ENCODE measurements around the gene DDIAS. TPM values are rescaled to one million over a fixed set of nuclear protein-coding genes. Genes with fewer than 3 reads are reported as not detected.

The DDIAS gene
- total RNA-seq, 1 experiment from 2014 or later = 12.4 TPM

DNA sequence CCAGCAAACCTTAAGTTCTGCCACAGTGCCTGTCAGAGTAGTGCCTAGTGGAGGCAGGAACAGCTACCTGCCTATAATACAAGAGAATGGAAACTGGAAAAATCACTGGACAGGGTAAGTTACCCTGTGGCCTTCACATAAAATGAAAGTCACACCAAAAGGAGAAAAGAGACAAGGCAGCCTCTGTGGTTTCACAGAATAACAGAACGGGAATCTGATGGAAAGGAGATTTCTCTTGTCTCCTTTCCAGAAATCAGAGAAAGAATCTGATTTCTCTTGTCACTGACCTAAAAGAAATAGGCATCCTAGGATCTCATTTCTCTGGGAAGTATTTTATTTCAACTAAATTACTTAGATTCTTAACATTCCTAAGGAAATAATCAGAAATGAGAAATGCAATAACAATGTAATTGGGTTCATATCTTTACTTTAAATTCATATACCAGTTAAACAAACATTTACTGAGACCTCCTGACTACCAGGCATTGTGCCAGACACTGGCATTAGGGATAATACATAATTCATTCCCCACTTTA lies 42.9 kb upstream of the DDIAS start:
- H3K36me3 ChIP-seq (ENCODE audit: low read depth) = no peaks in the 10 kb centered on the region
- no peaks in the 10 kb centered on the region for H3K79me2 ChIP-seq (ENCODE audit: low read depth)
- TF ChIP-seq, protein P1, sequence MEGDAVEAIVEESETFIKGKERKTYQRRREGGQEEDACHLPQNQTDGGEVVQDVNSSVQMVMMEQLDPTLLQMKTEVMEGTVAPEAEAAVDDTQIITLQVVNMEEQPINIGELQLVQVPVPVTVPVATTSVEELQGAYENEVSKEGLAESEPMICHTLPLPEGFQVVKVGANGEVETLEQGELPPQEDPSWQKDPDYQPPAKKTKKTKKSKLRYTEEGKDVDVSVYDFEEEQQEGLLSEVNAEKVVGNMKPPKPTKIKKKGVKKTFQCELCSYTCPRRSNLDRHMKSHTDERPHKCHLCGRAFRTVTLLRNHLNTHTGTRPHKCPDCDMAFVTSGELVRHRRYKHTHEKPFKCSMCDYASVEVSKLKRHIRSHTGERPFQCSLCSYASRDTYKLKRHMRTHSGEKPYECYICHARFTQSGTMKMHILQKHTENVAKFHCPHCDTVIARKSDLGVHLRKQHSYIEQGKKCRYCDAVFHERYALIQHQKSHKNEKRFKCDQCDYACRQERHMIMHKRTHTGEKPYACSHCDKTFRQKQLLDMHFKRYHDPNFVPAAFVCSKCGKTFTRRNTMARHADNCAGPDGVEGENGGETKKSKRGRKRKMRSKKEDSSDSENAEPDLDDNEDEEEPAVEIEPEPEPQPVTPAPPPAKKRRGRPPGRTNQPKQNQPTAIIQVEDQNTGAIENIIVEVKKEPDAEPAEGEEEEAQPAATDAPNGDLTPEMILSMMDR (conservative IDR thresholded peaks at IDR 0.05) = no peak
- no peak for TF ChIP-seq EZH2 (IDR thresholded peaks at IDR 0.05; ENCODE audit: low read depth)
- BruUV-seq (replicated peaks) = no TSS peak
- DNase-seq = peak; percentile 41 to 91
- peak overlapping the region; percentile 3; the same call in 1 of the 2 replicates for H3K4me3 ChIP-seq
- peaks cover 35% of the 10 kb centered on the region for H3K4me1 ChIP-seq (replicated peaks; ENCODE audit: insufficient read depth)
- H2AFZ ChIP-seq = peak overlapping the region; percentile 45; the same call in 1 of the 2 replicates
- CTCF ChIA-PET = no interaction called here
- H3K9me2 ChIP-seq (ENCODE audit: insufficient read depth) = no peaks in the 10 kb centered on the region
- H3F3A ChIP-seq (ENCODE audit: insufficient read depth, low read depth) = peaks cover 23% of the 10 kb centered on the region
- peak overlapping the region; percentile 67 for H3K4me2 ChIP-seq
- no peaks in the 10 kb centered on the region for H4K20me1 ChIP-seq (ENCODE audit: insufficient read depth)
- no peaks in the 10 kb centered on the region for H3K9me3 ChIP-seq (ENCODE audit: insufficient read depth, low read depth)
- intact Hi-C loops (cut with micrococcal nuclease; ENCODE audit: unreplicated experiment) = loop anchor here (2.0 kb wide), 1 partner anchor 42 kb away; the partner anchor contains the start of genes DDIAS and PRCP
- POLR2A ChIA-PET (ENCODE audit: unreplicated experiment) = interaction anchor here (0.7 kb wide), 1 partner anchor 43 kb away, joined by 5 read pairs; the partner anchor contains the start of gene DDIAS
- H3K27me3 ChIP-seq (ENCODE audit: insufficient read depth, low read depth) = no peaks in the 10 kb centered on the region
- H3K27ac ChIP-seq = peak overlapping the region; percentile 76

GRCh38 chr11:82859750-82860149 lies 41.8 kb upstream of the DDIAS start:
- no peaks in the 10 kb centered on the region for H4K20me1 ChIP-seq (ENCODE audit: insufficient read depth)
- TF ChIP-seq EZH2 (IDR thresholded peaks at IDR 0.05; ENCODE audit: low read depth) = no peak
- TF ChIP-seq, protein P1 (conservative IDR thresholded peaks at IDR 0.05) = no peak
- H3K27me3 ChIP-seq (ENCODE audit: insufficient read depth, low read depth) = no peaks in the 10 kb centered on the region
- peaks cover 23% of the 10 kb centered on the region for H3F3A ChIP-seq (ENCODE audit: insufficient read depth, low read depth)
- peak overlapping the region; percentile 67; the same call in 1 of the 2 replicates for H3K4me2 ChIP-seq
- ChIA-PET POLR2A (ENCODE audit: unreplicated experiment) (interaction anchor here (0.6 to 0.7 kb wide), 2 partner anchors 40 to 42 kb away, joined by 3 to 5 read pairs; partner anchors contain the start of genes DDIAS and PRCP), CTCF (interaction anchor here (0.6 kb wide), 2 partner anchors 8 to 55 kb away, joined by 3 to 4 read pairs; no protein-coding TSS in a partner anchor)
- H3K9me3 ChIP-seq (ENCODE audit: insufficient read depth, low read depth) = no peaks in the 10 kb centered on the region
- H3K36me3 ChIP-seq (ENCODE audit: low read depth) = no peaks in the 10 kb centered on the region
- BruUV-seq (replicated peaks) = no TSS peak
- H3K9me2 ChIP-seq (ENCODE audit: insufficient read depth) = no peaks in the 10 kb centered on the region
- no peak overlapping the region for H3K27ac ChIP-seq
- H3K4me1 ChIP-seq (replicated peaks; ENCODE audit: insufficient read depth) = peaks cover 27% of the 10 kb centered on the region
- DNase-seq = no peak
- intact Hi-C loops (cut with micrococcal nuclease; ENCODE audit: unreplicated experiment) = loop anchor here (2.0 kb wide), 1 partner anchor 41 kb away; the partner anchor contains the start of genes DDIAS and PRCP
- no peaks in the 10 kb centered on the region for H3K79me2 ChIP-seq (ENCODE audit: low read depth)
- H2AFZ ChIP-seq = no peak overlapping the region
- no peak overlapping the region for H3K4me3 ChIP-seq

GRCh38 chr11:82862379-82862778 lies 39.2 kb upstream of the DDIAS start:
- Histone ChIP-seq H3K4me2 (no peak overlapping the region), H3K9me3 (ENCODE audit: insufficient read depth, low read depth) (no peaks in the 10 kb centered on the region), H4K20me1 (ENCODE audit: insufficient read depth) (no peaks in the 10 kb centered on the region), H3K27me3 (ENCODE audit: insufficient read depth, low read depth) (no peaks in the 10 kb centered on the region), H3K4me1 (replicated peaks; ENCODE audit: insufficient read depth) (peaks cover 27% of the 10 kb centered on the region), H3K4me3 (no peak overlapping the region), H3K79me2 (ENCODE audit: low read depth) (no peaks in the 10 kb centered on the region), H3K36me3 (ENCODE audit: low read depth) (no peaks in the 10 kb centered on the region), H3F3A (ENCODE audit: insufficient read depth, low read depth) (peaks cover 23% of the 10 kb centered on the region), H2AFZ (no peak overlapping the region), H3K27ac (no peak overlapping the region), H3K9me2 (ENCODE audit: insufficient read depth) (no peaks in the 10 kb centered on the region)
- intact Hi-C loops (cut with micrococcal nuclease; ENCODE audit: unreplicated experiment) = no loop called here
- TF ChIP-seq, protein P1 (conservative IDR thresholded peaks at IDR 0.05) = no peak
- no peak for TF ChIP-seq EZH2 (IDR thresholded peaks at IDR 0.05; ENCODE audit: low read depth)
- ChIA-PET POLR2A (ENCODE audit: unreplicated experiment) (no interaction called here), CTCF (no interaction called here)
- BruUV-seq (replicated peaks) = no TSS peak
- DNase-seq = no peak

All from PC-9 (cell line).